ENCODE data around the gene VSX1.

DNA sequence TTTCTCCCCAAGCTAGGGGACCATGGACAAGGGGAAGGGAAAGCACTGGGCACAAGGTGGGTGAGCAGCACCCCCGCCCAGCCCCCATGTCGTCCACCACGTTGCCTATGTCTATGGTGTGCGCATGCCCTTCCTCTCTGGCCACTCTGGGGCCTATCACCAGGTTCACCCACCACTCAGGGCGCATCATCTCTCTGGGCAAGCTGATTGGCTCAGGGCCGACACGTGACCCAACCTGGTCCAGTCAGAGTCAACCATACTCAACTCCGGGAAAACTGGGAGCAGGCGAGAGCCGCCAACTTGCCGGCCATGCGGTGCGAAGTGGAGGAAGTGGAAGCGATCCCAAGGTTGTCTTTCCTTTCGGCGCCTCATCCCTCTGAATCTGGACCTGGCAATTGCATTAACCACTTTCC, 49.9 kb downstream of the VSX1 start:
- TF ChIP-seq CTCF (IDR thresholded peaks at IDR 0.05; ENCODE audit: low read depth, low read length, missing input control) (no peak), SP1 (IDR thresholded peaks at IDR 0.05) (no peak), JUND (IDR thresholded peaks at IDR 0.05) (no peak), TAF1 (conservative IDR thresholded peaks at IDR 0.05) (no peak), ATF3 (IDR thresholded peaks at IDR 0.05) (no peak), MAX (IDR thresholded peaks at IDR 0.05) (no peak), YY1 (IDR thresholded peaks at IDR 0.05) (no peak), FOXA1 (IDR thresholded peaks at IDR 0.05) (no peak), RAD21 (IDR thresholded peaks at IDR 0.05) (no peak), RXRA (IDR thresholded peaks at IDR 0.05) (no peak), REST (IDR thresholded peaks at IDR 0.05) (no peak), HNF4A (conservative IDR thresholded peaks at IDR 0.05) (no peak), HNF4G (IDR thresholded peaks at IDR 0.05) (no peak)
- TF ChIP-seq, protein P1, sequence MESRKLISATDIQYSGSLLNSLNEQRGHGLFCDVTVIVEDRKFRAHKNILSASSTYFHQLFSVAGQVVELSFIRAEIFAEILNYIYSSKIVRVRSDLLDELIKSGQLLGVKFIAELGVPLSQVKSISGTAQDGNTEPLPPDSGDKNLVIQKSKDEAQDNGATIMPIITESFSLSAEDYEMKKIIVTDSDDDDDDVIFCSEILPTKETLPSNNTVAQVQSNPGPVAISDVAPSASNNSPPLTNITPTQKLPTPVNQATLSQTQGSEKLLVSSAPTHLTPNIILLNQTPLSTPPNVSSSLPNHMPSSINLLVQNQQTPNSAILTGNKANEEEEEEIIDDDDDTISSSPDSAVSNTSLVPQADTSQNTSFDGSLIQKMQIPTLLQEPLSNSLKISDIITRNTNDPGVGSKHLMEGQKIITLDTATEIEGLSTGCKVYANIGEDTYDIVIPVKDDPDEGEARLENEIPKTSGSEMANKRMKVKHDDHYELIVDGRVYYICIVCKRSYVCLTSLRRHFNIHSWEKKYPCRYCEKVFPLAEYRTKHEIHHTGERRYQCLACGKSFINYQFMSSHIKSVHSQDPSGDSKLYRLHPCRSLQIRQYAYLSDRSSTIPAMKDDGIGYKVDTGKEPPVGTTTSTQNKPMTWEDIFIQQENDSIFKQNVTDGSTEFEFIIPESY (IDR thresholded peaks at IDR 0.05): no peak
